Smooth muscle cell (in vitro differentiated cells): Measurements from ENCODE around the gene SV2C. TPM values are rescaled to one million over a fixed set of nuclear protein-coding genes. Genes with fewer than 3 reads are reported as not detected.

Experiments used
- DNase-seq: peaks from one replicate; lab custom pipeline; 2025; ENCODE audit not compliant: unreplicated experiment; lab: John Stamatoyannopoulos, UW
- H2AFZ ChIP-seq: fragments of 200-600 bp; sonication (generic); 2 replicates; pipeline ENCODE4 v1.6.0; 2016; ENCODE audit warnings: antibody characterized with exemption, low read depth, mild to moderate bottlenecking
- H3F3A ChIP-seq: fragments of 200-600 bp; sonication (generic); 2 replicates; pipeline ENCODE4 v1.6.0; 2017; ENCODE audit warnings: antibody characterized with exemption, low read depth
- H3K27ac ChIP-seq: fragments of 200-600 bp; sonication (generic); 2 replicates; pipeline ENCODE4 v1.5.1; 2016; ENCODE audit warnings: low read depth, mild to moderate bottlenecking
- H3K27me3 ChIP-seq: fragments of 200-600 bp; sonication (generic); 2 replicates; pipeline ENCODE4 v1.6.1; 2016; ENCODE audit warnings: low read depth, mild to moderate bottlenecking
- H3K36me3 ChIP-seq: fragments of 200-600 bp; sonication (generic); 2 replicates; pipeline ENCODE4 v1.5.1; 2016; ENCODE audit warnings: low read depth
- H3K4me1 ChIP-seq: fragments of 200-600 bp; sonication (generic); 2 replicates; pipeline ENCODE4 v1.5.1; 2016; ENCODE audit warnings: low read depth
- H3K4me2 ChIP-seq: fragments of 200-600 bp; sonication (generic); 2 replicates; pipeline ENCODE4 v1.6.0; 2016; ENCODE audit warnings: mild to moderate bottlenecking
- H3K4me3 ChIP-seq: fragments of 200-600 bp; sonication (generic); 2 replicates; pipeline ENCODE4 v1.5.1; 2016; ENCODE audit warnings: mild to moderate bottlenecking
- H3K79me2 ChIP-seq: fragments of 200-600 bp; sonication (generic); 2 replicates; pipeline ENCODE4 v1.6.0; 2016; ENCODE audit warnings: low read depth, mild to moderate bottlenecking
- H3K9ac ChIP-seq: fragments of 200-600 bp; sonication (generic); 2 replicates; pipeline ENCODE4 v1.6.0; 2016; ENCODE audit warnings: low read depth
- H3K9me3 ChIP-seq: fragments of 200-600 bp; sonication (generic); replicated peaks from 2 replicates; pipeline ENCODE4 v1.5.1; 2016; ENCODE audit warnings: low read depth
- H4K20me1 ChIP-seq: fragments of 200-600 bp; sonication (generic); 2 replicates; pipeline ENCODE4 v1.6.0; 2016; ENCODE audit warnings: low read depth
- CTCF ChIP-seq: fragments of 200-600 bp; sonication (generic); IDR thresholded peaks from 2 replicates; pipeline ENCODE4 v1.5.1; 2017; ENCODE audit warnings: borderline replicate concordance, mild to moderate bottlenecking, antibody characterized with exemption; ENCODE audit not compliant: insufficient read depth, poor library complexity, severe bottlenecking
- WGBS: methylation state at CpG from one replicate; pipeline ENCODE4 v1.1.7; 2016; ENCODE audit warnings: low lambda C conversion rate; 5-methylcytosine and 5-hydroxymethylcytosine counted together
- polyA plus RNA-seq: library from polyadenylated mRNA; unstranded; fragments of >200 nt; fragmentation: Nextera tagmentation; extraction: Ambion mirVana; gene quantifications from 2 replicates; pipeline ENCODE4 v1.2.1, GENCODE V29; 2016
- total RNA-seq: library from RNA; depleted of rRNA; stranded (reverse); fragments of >200 nt; gene quantifications from 2 replicates; pipeline ENCODE4 v1.2.3, GENCODE V29; 2014

The SV2C gene
- total and polyA plus RNA-seq, 2 experiments from 2014 or later = not detected

DNA sequence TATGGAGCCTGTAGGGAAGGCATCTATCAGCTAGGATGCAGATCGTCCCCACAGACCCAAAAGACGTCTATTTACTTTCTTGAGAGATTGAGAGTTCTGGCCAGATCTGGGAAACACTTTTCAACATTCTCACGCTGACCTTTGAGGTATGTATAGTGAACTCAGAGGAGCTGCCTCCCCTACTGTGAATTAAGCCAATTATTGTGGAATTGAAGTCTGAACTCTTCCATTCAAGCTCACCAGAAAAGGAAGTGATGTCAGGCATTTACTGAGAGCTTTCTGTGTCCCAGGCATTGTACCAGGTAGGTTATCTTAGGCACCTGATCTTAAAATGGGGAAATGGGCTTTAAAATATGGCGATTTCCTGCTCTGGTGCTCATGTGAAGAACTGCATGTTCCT, 136.5 kb downstream of the SV2C start:
- TF ChIP-seq CTCF = no peak
- 72% methylated on average over 4 of the region's 4 CpGs for WGBS
- Histone ChIP-seq H3K36me3 (no peaks in the 10 kb centered on the region), H3F3A (no peaks in the 10 kb centered on the region), H4K20me1 (no peaks in the 10 kb centered on the region), H2AFZ (no peak overlapping the region), H3K4me2 (no peak overlapping the region), H3K79me2 (no peaks in the 10 kb centered on the region), H3K4me3 (no peak overlapping the region), H3K9me3 (no peaks in the 10 kb centered on the region), H3K4me1 (no peaks in the 10 kb centered on the region), H3K9ac (no peak overlapping the region), H3K27ac (no peak overlapping the region), H3K27me3 (no peaks in the 10 kb centered on the region)
- no peak for DNase-seq

DNA sequence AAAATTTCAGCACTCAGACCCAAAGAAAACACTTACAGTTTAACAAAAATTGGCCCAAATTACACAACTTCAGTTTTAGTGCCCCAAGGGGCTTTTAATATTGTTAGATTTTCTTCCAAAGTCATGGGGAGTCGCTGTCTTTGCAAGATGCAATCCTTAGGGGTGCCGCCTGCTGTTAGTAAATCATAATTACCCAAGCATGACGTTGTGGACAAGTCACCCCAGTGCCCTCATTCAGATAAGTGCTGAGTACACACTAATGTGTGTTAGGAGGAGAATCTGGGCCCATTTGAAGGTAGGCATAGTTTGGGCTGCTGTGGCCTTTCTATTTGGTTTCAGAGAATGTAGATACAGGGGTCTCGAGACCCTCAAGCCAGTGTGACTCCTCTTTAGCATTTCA, 138.1 kb downstream of the SV2C start:
- H3K36me3 ChIP-seq = no peaks in the 10 kb centered on the region
- no peaks in the 10 kb centered on the region for H3K27me3 ChIP-seq
- H3K27ac ChIP-seq = no peak overlapping the region
- no peak for TF ChIP-seq CTCF
- H4K20me1 ChIP-seq = no peaks in the 10 kb centered on the region
- no peaks in the 10 kb centered on the region for H3K79me2 ChIP-seq
- H3K4me3 ChIP-seq = no peak overlapping the region
- no peaks in the 10 kb centered on the region for H3F3A ChIP-seq
- H3K4me2 ChIP-seq = no peak overlapping the region
- DNase-seq = no peak
- H3K9me3 ChIP-seq = no peaks in the 10 kb centered on the region
- no peak overlapping the region for H3K9ac ChIP-seq
- H2AFZ ChIP-seq = no peak overlapping the region
- WGBS = 86% methylated on average over 4 of the region's 4 CpGs
- no peaks in the 10 kb centered on the region for H3K4me1 ChIP-seq

GRCh38 chr5:76222318-76222717, 139.1 kb downstream of the SV2C start:
- Histone ChIP-seq H3K9me3 (no peaks in the 10 kb centered on the region), H3F3A (no peaks in the 10 kb centered on the region), H3K9ac (no peak overlapping the region), H3K79me2 (no peaks in the 10 kb centered on the region), H4K20me1 (no peaks in the 10 kb centered on the region), H3K4me3 (no peak overlapping the region), H3K27ac (no peak overlapping the region), H3K4me2 (no peak overlapping the region), H2AFZ (no peak overlapping the region), H3K27me3 (no peaks in the 10 kb centered on the region), H3K36me3 (no peaks in the 10 kb centered on the region), H3K4me1 (no peaks in the 10 kb centered on the region)
- WGBS = 99% methylated on average over 3 of the region's 3 CpGs
- DNase-seq = no peak
- no peak for TF ChIP-seq CTCF

DNA sequence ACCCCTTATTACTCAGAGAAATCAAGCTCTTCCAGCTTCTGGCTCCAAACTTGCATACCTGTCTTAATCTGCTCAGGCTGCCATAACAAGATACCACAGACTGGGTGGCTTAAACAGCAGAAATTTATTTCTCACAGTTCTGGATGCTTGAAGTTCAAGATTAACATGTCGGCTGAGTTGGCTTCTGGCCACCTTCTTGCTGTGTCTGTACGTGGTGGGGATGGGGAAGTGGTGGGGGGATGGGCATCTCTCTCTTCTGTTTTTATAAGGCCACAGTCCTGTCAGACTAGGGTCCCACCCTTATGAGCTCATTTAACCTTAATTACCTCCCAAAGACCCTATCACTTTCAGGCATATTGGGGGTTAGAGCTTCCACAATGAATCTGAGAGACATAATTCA, 140.5 kb downstream of the SV2C start:
- H2AFZ ChIP-seq = no peak overlapping the region
- no peaks in the 10 kb centered on the region for H3K4me1 ChIP-seq
- no peaks in the 10 kb centered on the region for H3F3A ChIP-seq
- no peak for TF ChIP-seq CTCF
- no peaks in the 10 kb centered on the region for H4K20me1 ChIP-seq
- H3K27me3 ChIP-seq = no peaks in the 10 kb centered on the region
- no peak overlapping the region for H3K27ac ChIP-seq
- no peak overlapping the region for H3K9ac ChIP-seq
- WGBS = 54% methylated on average over 2 of the region's 2 CpGs
- H3K9me3 ChIP-seq = no peaks in the 10 kb centered on the region
- no peak for DNase-seq
- H3K36me3 ChIP-seq = no peaks in the 10 kb centered on the region
- no peak overlapping the region for H3K4me3 ChIP-seq
- H3K79me2 ChIP-seq = no peaks in the 10 kb centered on the region
- no peak overlapping the region for H3K4me2 ChIP-seq
